OCI-LY1 (cell line): ENCODE data around the gene SLC35G6.
"Not testable (repeated sequence)": the region's sequence is repeated elsewhere in the genome, so short reads cannot be mapped to it uniquely, and the experiment has no call there.

ENCODE experiments used
- H2AFZ ChIP-seq: fragments of 200-600 bp; sonication (generic), shearing (Covaris generic); 2 replicates; pipeline ENCODE4 v1.6.0; 2014; ENCODE audit warnings: antibody characterized with exemption, mild to moderate bottlenecking, low read length
- H3F3A ChIP-seq: fragments of 200-600 bp; sonication (generic), shearing (Covaris generic); 2 replicates; pipeline ENCODE4 v1.6.0; 2014; ENCODE audit warnings: mild to moderate bottlenecking, antibody characterized with exemption, low read length, moderate library complexity; ENCODE audit not compliant: insufficient read depth
- H3K27ac ChIP-seq: fragments of 200-600 bp; sonication (generic); 2 replicates; pipeline ENCODE4 v1.5.1; 2014; ENCODE audit warnings: low read length, mixed run types, mild to moderate bottlenecking, low read depth; ENCODE audit not compliant: poor library complexity, severe bottlenecking
- H3K27me3 ChIP-seq: fragments of 200-600 bp; sonication (generic); 2 replicates; pipeline ENCODE4 v1.6.0; 2014; ENCODE audit warnings: antibody characterized with exemption, mild to moderate bottlenecking, low read length, moderate library complexity; ENCODE audit not compliant: insufficient read depth
- H3K36me3 ChIP-seq: fragments of 200-600 bp; sonication (generic); 2 replicates; pipeline ENCODE4 v1.6.1; 2014; ENCODE audit warnings: mild to moderate bottlenecking, antibody characterized with exemption, low read length, moderate library complexity, mixed read lengths; ENCODE audit not compliant: insufficient read depth
- H3K4me1 ChIP-seq: fragments of 200-600 bp; sonication (generic); 2 replicates; pipeline ENCODE4 v1.5.1; 2014; ENCODE audit warnings: mild to moderate bottlenecking, low read length, moderate library complexity; ENCODE audit not compliant: insufficient read depth, severe bottlenecking
- H3K4me2 ChIP-seq: fragments of 200-600 bp; sonication (generic), shearing (Covaris generic); 2 replicates; pipeline ENCODE4 v1.6.1; 2014; ENCODE audit warnings: low read length
- H3K4me3 ChIP-seq: fragments of 200-600 bp; sonication (generic); 2 replicates; pipeline ENCODE4 v1.5.1; 2014; ENCODE audit warnings: low read length, low read depth, mild to moderate bottlenecking, mixed read lengths; ENCODE audit not compliant: poor library complexity, severe bottlenecking
- H3K79me2 ChIP-seq: fragments of 200-600 bp; shearing (Covaris generic); 2 replicates; pipeline ENCODE4 v1.6.1; 2016; ENCODE audit warnings: mixed run types, low read length, mixed read lengths; ENCODE audit not compliant: insufficient read depth
- H3K9ac ChIP-seq: fragments of 200-600 bp; sonication (generic), shearing (Covaris generic); 2 replicates; pipeline ENCODE4 v1.6.1; 2014; ENCODE audit warnings: mild to moderate bottlenecking, low read length, mixed read lengths
- H3K9me2 ChIP-seq: fragments of 200-600 bp; sonication (generic), shearing (Covaris generic); 2 replicates; pipeline ENCODE4 v1.6.1; 2014; ENCODE audit warnings: low read depth, mild to moderate bottlenecking, low read length, mixed read lengths
- H3K9me3 ChIP-seq: fragments of 200-600 bp; shearing (Covaris generic); 2 replicates; pipeline ENCODE4 v1.6.1; 2014; ENCODE audit warnings: low read length, mixed read lengths
- H4K20me1 ChIP-seq: fragments of 200-600 bp; sonication (generic), shearing (Covaris generic); 2 replicates; pipeline ENCODE4 v1.6.0; 2016; ENCODE audit warnings: mild to moderate bottlenecking, low read length; ENCODE audit not compliant: insufficient read depth
- CTCF ChIP-seq: fragments of 200-600 bp; sonication (generic), shearing (Covaris generic); IDR thresholded peaks from 2 replicates; pipeline ENCODE4 v1.5.1; 2017; ENCODE audit warnings: mild to moderate bottlenecking, antibody characterized with exemption, low read length, moderate library complexity, mixed read lengths
- EZH2 ChIP-seq: fragments of 200-600 bp; sonication (generic), shearing (Covaris generic); IDR thresholded peaks from 2 replicates; pipeline ENCODE4 v1.8.0; 2017; ENCODE audit warnings: borderline replicate concordance, mixed run types, mild to moderate bottlenecking, antibody characterized with exemption, low read length, moderate library complexity, mixed read lengths

Gene SLC35G6

GRCh38 chr17:7481275-7481674, at the start of gene SLC35G6:
SLC35G6 (plus strand) TSS chr17:7481446; CDS start chr17:7481517, 71 bp downstream.
- H3K4me2 ChIP-seq = peak within 1 kb of the TSS; percentile 98
- H3K27ac ChIP-seq = peak within 1 kb of the TSS; percentile 98
- H3K36me3 ChIP-seq, H4K20me1 ChIP-seq, H3K9me2 ChIP-seq, H3F3A ChIP-seq, H3K27me3 ChIP-seq, H3K9me3 ChIP-seq, H2AFZ ChIP-seq: not testable (repeated sequence)
- peaks cover 19% of the 10 kb centered on the region for H3K79me2 ChIP-seq
- H3K4me1 ChIP-seq = peaks cover 55% of the 10 kb centered on the region
- peak within 1 kb of the TSS; percentile 96; the same call in 1 of the 2 replicates for H3K9ac ChIP-seq
- peak within 1 kb of the TSS; percentile 76 for H3K4me3 ChIP-seq

GRCh38 chr17:7432296-7432695, 49.0 kb upstream of the SLC35G6 start:
- Histone ChIP-seq H2AFZ (no peak overlapping the region), H3K9me2 (no peaks in the 10 kb centered on the region), H3K79me2 (no peaks in the 10 kb centered on the region), H3K36me3 (no peaks in the 10 kb centered on the region), H3K4me2 (no peak overlapping the region), H3K4me3 (no peak overlapping the region), H3K4me1 (peaks cover 11% of the 10 kb centered on the region), H4K20me1 (no peaks in the 10 kb centered on the region), H3K27me3 (no peaks in the 10 kb centered on the region), H3F3A (no peaks in the 10 kb centered on the region), H3K9me3 (no peaks in the 10 kb centered on the region), H3K27ac (no peak overlapping the region), H3K9ac (no peak overlapping the region)
- no peak for TF ChIP-seq EZH2
- no peak for TF ChIP-seq CTCF

- no peaks in the 10 kb centered on the region for H3F3A ChIP-seq
- TF ChIP-seq CTCF = peak; percentile 61
- no peak for TF ChIP-seq EZH2
- H3K9me3 ChIP-seq = no peaks in the 10 kb centered on the region
- no peak overlapping the region for H2AFZ ChIP-seq
- H3K79me2 ChIP-seq = no peaks in the 10 kb centered on the region
- peaks cover 17% of the 10 kb centered on the region for H3K27me3 ChIP-seq
- no peaks in the 10 kb centered on the region for H3K9me2 ChIP-seq
- H3K4me3 ChIP-seq = peak overlapping the region; percentile 76
- peak overlapping the region; percentile 99 for H3K4me2 ChIP-seq
- H3K9ac ChIP-seq = peak overlapping the region; percentile 74
- H3K27ac ChIP-seq = peak overlapping the region; percentile 86
- H3K36me3 ChIP-seq = peaks cover 3% of the 10 kb centered on the region; the same call in 1 of the 2 replicates
- peaks cover 47% of the 10 kb centered on the region for H3K4me1 ChIP-seq
- H4K20me1 ChIP-seq = no peaks in the 10 kb centered on the region
Observed at GRCh38 chr17:7435676-7436555, 45.3 kb upstream of the SLC35G6 start.
